GM19099 (cell line): ENCODE measurements around the gene ZNF80.

Experiments
- POLR2A ChIP-seq: IDR thresholded peaks from 3 replicates; pipeline ENCODE4 v1.6.1; 2011; ENCODE audit warnings: low read depth; ENCODE audit not compliant: insufficient read length; ENCODE audit errors: extremely low read depth

The ZNF80 gene

DNA sequence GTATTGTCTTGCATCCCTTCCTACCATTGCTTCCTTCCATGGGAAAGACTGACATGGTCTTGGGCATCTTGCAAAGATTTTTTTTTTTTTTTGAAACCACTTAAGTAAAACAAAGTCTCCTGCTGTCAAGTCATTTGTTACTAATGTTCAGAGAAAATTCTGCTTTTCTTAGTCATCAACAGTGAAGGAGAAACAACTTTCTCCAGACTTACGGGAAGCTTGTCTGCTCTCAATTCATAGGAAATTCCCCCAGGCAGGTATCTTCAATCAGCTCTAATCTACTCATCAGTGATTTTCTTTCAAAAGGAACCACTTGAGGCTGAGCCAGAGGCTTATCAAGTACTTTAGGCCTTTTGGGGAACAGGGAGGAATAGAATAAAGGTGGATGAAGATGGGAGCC lies 42.6 kb downstream of the ZNF80 start:
- no peak for TF ChIP-seq POLR2A

DNA sequence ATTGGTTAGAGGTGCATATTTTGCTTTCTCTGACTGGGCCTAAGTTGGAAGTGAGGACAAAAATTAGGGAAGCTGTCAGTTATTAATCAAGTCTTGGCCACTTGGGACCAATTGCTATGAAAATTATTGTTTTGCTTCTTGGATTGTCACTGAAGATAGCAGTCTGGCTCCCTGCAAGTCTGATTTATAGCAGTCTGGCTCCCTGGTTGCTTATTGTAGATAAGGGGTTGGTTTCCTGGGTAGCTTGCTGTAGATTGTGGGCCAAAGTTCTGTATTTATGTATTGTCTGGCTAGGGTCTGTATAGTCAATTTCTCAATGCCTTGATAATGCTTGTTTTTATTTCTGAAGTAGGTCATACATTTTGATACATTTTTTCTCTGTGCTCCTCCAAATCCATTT lies 45.2 kb downstream of the ZNF80 start:
- no peak for TF ChIP-seq POLR2A

DNA sequence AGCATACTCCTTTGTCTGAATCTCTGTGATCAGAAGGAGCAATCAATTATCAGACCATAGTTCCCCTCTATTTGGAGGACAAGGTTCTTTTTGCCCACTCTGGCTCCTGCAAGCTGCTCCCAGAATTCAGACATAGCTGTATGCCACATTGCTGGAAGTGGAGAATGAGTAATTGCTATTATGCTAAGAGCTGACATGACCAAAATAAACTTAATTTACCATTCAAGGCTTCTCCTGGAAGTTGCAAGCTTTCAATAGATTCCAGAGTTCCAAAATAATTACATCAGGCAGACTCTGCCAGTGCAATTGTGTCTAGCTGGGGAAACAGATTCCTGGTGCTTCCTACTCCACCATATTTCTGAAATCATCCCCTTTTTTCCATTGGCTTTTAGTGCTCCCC lies 50.9 kb downstream of the ZNF80 start:
- TF ChIP-seq POLR2A, result no peak
